HCT116 (cell line): ENCODE data around the gene TAMM41.

Experiments used
- CBX3 ChIP-seq: IDR thresholded peaks from 2 replicates; pipeline ENCODE4 v1.6.1; 2012; ENCODE audit warnings: low read depth
- CTCF ChIP-seq, 3 experiments: fragments of 200-600 bp in 1 of 3; sonication (generic) in 1 of 3; IDR thresholded peaks in 2 of 3; conservative IDR thresholded peaks in 1 of 3; 2 replicates each; pipeline ENCODE4 v1.5.1; 2012 to 2017; ENCODE audit warnings: low read depth in 2 of 3, low read length in 2 of 3, antibody characterized with exemption in 1 of 3, borderline replicate concordance in 1 of 3, control low read depth in 1 of 3, mild to moderate bottlenecking in 1 of 3, mixed read lengths in 1 of 3, mixed run types in 1 of 3, moderate library complexity in 1 of 3; ENCODE audit not compliant: insufficient read depth in 1 of 3
- EZH2 ChIP-seq: fragments of 200-600 bp; sonication (generic); IDR thresholded peaks from 2 replicates; pipeline ENCODE4 v1.6.1; 2017; ENCODE audit warnings: antibody characterized with exemption, mixed run types
- JUND ChIP-seq: IDR thresholded peaks from 2 replicates; pipeline ENCODE4 v1.6.1; 2012
- POLR2A ChIP-seq: IDR thresholded peaks from 2 replicates; pipeline ENCODE4 v1.7.0; 2011; ENCODE audit warnings: borderline replicate concordance; ENCODE audit not compliant: insufficient read depth, insufficient read length; ENCODE audit errors: extremely low read depth
- ZNF274 ChIP-seq: fragments of 200-500 bp; sonication (Bioruptor generic); IDR thresholded peaks from 2 replicates; pipeline ENCODE4 v1.6.1; 2014; ENCODE audit warnings: mild to moderate bottlenecking, low read depth, low read length, inconsistent platforms

- TF ChIP-seq CTCF (IDR thresholded peaks at IDR 0.05 in 2 of 3, conservative IDR thresholded peaks at IDR 0.05 in 1 of 3; ENCODE audit: borderline replicate concordance in 1 of 3, insufficient read depth in 1 of 3, low read depth in 2 of 3, low read length in 2 of 3), result no peak
- no peak for TF ChIP-seq CBX3
- no peak for TF ChIP-seq JUND
- TF ChIP-seq EZH2, result no peak
- no peak for TF ChIP-seq ZNF274
- TF ChIP-seq POLR2A, result no peak
These were observed 17.3 kb downstream of the TAMM41 start for GRCh38 chr3:11829416-11829815.
